Peyer's patch (tissue), 4 donors: Measurements from ENCODE around the gene ALOX5AP.

Experiments used
- POLR2A ChIP-seq, 2 donors: fragments of 450-650 bp; IDR thresholded peaks; one replicate each; pipeline ENCODE4 v1.5.1; 2017; ENCODE audit warnings: antibody characterized with exemption in 2 of 2, mild to moderate bottlenecking in 2 of 2, moderate library complexity in 2 of 2
- TF ChIP-seq, protein P1 (sequence below), 6 experiments: fragments of 450-650 bp in 4 of 6; fragments of 200-600 bp in 2 of 6; sonication (generic) in 1 of 6; IDR thresholded peaks; one replicate each; pipeline ENCODE4 v1.5.1; 2017 to 2019; ENCODE audit warnings: antibody characterized with exemption in 6 of 6, mild to moderate bottlenecking in 3 of 6, moderate library complexity in 1 of 6

DNA sequence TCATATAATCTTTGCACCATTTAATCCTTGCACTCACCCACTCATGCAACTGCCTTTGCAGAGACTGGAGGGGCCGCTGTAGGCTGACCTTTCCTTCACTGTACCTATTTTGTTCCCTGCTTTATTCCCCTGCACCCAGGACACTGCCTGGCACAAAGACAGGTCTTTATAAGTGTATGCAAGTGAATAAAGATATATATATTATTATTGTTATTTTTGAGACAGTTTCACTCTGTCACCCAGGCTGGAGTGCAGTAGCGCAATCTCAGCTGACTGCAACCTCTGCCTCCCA is 3.8 kb downstream of the ALOX5AP start:
- TF ChIP-seq, protein P1, sequence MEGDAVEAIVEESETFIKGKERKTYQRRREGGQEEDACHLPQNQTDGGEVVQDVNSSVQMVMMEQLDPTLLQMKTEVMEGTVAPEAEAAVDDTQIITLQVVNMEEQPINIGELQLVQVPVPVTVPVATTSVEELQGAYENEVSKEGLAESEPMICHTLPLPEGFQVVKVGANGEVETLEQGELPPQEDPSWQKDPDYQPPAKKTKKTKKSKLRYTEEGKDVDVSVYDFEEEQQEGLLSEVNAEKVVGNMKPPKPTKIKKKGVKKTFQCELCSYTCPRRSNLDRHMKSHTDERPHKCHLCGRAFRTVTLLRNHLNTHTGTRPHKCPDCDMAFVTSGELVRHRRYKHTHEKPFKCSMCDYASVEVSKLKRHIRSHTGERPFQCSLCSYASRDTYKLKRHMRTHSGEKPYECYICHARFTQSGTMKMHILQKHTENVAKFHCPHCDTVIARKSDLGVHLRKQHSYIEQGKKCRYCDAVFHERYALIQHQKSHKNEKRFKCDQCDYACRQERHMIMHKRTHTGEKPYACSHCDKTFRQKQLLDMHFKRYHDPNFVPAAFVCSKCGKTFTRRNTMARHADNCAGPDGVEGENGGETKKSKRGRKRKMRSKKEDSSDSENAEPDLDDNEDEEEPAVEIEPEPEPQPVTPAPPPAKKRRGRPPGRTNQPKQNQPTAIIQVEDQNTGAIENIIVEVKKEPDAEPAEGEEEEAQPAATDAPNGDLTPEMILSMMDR (IDR thresholded peaks at IDR 0.05) = no peak
- no peak for TF ChIP-seq POLR2A (IDR thresholded peaks at IDR 0.05)
